Stimulated activated CD4-positive, alpha-beta T cell treated with anti-CD3 and anti-CD28 coated beads, Interleukin-2, amount 100 ng/mL, for 48 hours (primary cell): ENCODE measurements around the gene ITSN1.
"Not testable (repeated sequence)": the region's sequence is repeated elsewhere in the genome, so short reads cannot be mapped to it uniquely, and the experiment has no call there.

Source experiments
- DNase-seq, 2 donors: peaks; one replicate each; pipeline ENCODE4 v3.0.0-alpha.2; 2020

Gene ITSN1

GRCh38 chr21:33844890-33845205 lies 202.5 kb downstream of the ITSN1 start:
- no peak for DNase-seq

DNA sequence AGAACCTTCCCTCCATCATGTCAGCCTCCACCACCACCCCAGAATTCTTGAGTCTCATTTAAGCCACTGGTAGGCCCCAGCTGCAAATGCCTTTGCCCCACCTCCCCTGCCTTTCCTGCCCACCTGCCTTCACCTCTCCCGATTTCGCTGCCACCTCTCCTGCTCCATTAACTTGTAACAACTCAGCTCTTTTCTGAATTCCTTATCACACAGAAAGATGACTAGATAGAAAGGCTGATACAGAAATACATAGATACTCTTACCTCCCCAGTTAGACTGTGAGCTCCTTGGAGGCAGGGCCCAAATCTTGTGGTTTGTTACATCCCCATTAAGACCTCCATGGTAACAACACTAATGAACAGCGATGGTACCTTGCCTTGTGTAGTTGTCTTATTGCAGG lies 203.8 kb downstream of the ITSN1 start:
- no peak for DNase-seq

DNA sequence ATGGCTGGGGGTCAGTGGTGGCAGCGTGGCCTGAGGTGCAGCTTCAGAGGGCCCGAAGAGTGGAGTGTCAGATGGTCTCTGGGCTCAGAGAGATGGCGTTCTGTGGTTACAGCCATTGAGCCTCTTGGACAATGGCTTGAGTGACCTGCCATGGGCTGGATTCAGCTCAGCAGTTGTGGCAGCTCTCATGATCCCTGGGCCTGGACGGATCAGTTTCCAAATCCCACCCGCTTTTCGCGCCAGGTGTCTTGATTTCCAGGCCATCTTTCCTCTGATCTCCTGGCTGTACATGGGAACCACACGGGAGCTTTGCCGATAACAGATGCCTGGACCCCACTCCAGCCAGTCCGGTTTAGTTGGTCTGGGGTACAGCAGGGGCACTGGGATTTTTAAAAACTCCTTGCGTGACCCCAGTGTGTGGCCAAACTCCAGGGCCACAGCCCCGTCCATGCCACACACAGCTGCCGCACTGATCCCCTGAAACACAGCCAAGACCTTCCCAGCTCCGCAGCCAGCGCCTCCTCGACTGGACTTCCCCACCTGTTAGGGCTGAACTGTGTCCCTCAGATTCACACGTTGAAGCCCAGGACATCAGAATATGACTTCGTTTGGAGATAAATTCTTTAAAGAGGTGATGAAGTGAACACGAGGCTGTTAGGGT lies 205.4 kb downstream of the ITSN1 start:
- DNase-seq = no peak

GRCh38 chr21:33848249-33848953 lies 206.1 kb downstream of the ITSN1 start:
- no peak for DNase-seq

DNA sequence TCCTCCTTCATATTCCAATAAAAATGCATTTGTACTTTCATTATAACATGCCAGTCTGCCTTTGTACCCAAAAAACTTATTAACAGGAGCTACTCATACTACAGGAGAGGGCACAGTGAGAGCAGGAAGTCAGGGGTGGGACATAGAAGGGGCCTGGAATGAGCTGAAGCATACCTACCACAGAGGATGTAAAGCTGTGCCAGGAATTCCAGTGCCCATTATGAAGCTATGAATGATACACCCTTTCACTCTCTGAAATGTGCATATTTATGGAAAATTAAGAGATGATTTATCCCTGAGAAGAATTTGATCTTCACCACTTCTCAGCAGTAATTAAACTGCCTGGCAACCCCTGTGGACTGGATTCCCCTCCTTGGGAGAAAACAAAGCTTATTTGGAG lies 207.5 kb downstream of the ITSN1 start:
- no peak for DNase-seq

GRCh38 chr21:33850401-33850800 lies 208.1 kb downstream of the ITSN1 start:
- DNase-seq = no peak

GRCh38 chr21:33850985-33851384 lies 208.7 kb downstream of the ITSN1 start:
- no peak for DNase-seq

- DNase-seq = no peak
These were observed 210.2 kb downstream of the ITSN1 start for GRCh38 chr21:33852485-33852884.

DNA sequence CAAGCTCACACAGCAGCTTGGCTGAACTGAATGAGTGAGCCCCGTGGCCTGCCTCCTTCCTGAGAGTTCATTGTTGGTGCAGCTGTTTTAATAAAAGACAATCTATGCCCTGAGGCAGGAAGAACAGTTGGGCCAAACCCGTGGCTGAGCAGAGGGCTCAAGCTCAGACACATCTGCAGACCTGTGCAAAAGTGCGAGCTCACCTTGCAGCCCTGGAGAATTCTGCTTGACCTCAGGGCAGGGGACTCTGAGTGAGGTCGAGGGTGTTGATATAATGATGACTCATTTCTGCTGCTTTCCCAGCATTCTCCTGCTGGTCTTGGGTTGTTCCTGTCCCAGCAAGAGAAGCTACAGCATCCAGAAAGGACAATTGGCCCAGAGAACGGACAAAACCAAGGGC lies 212.3 kb downstream of the ITSN1 start:
- DNase-seq = no peak

- DNase-seq = no peak
These were observed 212.9 kb downstream of the ITSN1 start for GRCh38 chr21:33855190-33855589.

DNA sequence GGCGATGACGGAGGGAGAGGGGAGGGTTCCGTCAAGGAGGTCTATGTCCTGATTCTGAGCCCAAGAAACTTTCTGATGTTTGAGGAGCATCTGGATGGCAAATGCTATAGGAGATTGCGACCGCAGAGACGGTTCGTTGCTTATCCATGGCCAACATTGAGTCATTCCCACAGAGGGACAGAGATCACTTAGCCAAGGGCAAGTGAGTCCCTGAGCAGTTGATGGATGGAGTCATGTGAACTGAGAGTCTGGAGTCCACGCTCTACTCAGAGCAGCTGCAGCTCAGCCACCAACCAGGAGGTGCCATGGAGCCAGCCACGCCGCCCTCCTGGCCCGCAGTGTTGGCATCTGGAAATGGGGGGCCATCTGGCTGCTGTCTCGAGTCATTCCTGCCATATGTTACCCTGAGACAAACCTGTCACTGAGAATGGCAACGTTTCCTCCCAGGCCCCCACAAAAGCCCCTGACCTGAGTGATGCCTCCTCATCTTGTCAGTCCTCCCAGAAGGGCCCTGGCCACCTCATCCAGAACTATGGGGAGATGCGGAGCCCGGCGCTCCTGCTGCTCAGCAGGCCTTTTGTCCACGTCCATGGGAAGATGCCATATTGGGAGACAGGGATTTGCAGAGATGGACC lies 214.7 kb downstream of the ITSN1 start:
- DNase-seq = no peak

DNA sequence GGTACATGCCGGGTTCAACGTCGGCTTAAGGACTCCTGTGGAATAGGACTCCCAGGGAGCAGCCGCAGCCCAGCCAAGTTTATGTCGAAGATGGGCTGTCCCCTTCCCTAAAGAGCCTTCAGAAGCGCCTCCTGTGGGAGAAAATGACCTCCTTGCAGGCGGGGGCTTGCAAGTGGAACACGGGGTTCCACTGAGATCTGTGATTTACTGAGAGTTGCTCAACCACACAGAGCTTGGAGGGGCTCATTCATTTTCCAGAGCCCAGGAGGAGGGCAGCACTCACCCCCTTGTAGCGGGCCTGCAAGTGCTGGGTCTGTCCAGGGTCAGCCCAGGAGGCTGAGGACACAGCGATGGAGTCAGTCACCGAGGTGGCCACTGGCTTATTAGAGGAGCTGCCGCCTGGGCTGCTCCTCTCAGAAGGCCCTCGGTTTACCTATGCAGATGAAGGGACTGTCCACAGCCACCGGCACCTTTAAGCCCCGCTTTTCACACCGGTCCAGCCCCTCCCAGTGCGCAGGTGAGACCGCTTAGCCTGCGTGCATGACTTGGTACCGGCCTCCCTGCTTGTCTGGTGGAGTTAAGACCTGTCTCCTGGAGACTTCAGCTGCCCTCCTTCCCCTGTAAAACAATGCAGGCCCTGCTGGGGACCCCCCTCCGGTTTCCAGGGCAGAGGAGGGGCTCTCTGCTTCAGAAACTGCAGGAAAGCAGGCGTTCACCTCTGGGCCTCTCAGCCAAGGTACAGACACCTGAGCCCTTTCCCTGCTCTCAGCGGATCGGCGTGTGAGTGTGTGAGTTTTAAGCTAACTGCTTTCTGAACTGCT lies 215.8 kb downstream of the ITSN1 start:
- no peak for DNase-seq

GRCh38 chr21:33858667-33859372 lies 216.5 kb downstream of the ITSN1 start:
- DNase-seq = no peak

- DNase-seq = no peak
These were observed 217.2 kb downstream of the ITSN1 start for GRCh38 chr21:33859373-33860102.

GRCh38 chr21:33860332-33860879 lies 218.1 kb downstream of the ITSN1 start:
- no peak for DNase-seq

DNA sequence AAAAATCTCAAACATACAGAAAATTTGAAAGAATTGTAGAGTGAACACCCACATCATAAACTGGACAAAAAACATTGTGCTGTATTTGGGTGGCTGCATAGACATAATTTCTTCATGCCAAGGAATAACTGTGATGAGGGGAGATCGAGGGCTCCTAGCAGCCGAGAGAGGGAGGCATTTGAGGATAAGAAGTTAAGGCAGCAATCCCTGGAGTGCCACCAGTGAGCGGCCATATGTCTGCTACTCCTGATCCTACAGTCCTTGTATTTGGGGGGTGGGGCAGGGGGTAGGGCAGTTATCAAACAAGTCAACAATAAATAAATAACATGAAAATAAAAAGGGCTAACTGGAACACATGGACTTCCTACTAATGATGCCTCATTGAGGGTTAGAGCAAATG lies 218.8 kb downstream of the ITSN1 start:
- DNase-seq = no peak

DNA sequence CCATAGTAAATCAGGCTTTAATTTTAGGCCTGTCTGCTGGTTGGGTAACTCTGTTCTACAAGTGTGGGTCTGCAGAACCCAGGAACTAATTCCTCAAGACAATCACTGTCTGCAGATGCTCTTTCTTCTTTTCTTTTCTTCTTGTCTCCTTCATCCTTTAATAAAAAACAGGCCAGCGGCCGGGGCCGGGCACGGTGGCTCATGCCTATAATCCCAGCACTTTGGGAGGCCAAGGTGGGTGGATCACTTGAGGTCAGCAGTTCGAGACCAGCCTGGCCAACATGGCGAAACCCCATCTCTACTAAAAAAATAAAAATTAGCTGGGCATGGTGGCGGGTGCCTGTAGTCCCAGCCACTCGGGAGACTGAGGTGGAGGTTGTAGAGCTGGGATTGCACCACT lies 220.9 kb downstream of the ITSN1 start:
- DNase-seq = not testable (repeated sequence)

DNA sequence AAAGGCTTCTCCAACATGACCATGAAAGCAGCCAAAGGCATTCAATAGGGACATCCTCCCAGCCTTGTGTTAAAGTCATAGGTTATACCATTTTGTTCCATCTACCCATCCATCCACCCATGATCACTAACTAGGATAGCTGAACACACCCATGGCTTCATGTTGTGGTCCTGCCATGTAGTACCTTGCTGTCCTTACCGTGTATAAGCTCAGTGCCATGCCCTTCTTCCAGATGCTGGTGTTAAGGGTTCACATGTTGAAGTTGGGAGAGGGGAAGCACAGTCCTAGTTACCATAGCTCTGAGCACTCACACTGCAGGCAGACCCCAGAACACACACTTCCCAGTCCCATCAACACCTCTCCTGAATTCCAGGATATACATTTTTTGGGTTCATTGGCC lies 221.8 kb downstream of the ITSN1 start:
- DNase-seq = no peak

GRCh38 chr21:33865176-33865575 lies 222.9 kb downstream of the ITSN1 start:
- DNase-seq = no peak

GRCh38 chr21:33865996-33866575 lies 223.8 kb downstream of the ITSN1 start:
- DNase-seq = no peak

- DNase-seq = no peak
These were observed 224.5 kb downstream of the ITSN1 start for GRCh38 chr21:33866826-33867225.

DNA sequence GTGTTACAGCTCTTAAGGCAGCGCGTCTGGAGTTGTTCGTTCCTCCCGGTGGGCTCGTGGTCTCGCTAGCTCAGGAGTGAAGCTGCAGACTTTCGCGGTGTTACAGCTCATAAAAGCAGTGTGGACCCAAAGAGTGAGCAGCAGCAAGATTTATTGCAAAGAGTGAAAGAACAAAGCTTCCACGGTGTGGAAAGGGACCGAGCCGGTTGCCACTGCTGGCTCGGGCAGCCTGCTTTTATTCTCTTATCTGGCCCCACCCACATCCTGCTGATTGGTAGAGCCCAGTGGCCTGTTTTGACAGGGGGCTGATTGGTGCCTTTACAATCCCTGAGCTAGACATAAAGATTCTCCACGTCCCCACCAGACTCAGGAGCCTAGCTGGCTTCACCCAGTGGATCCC lies 225.6 kb downstream of the ITSN1 start:
- DNase-seq = not testable (repeated sequence)
